MM.1S (cell line): ENCODE results near the gene AP5Z1.

Experiments
- DNase-seq: peaks from one replicate; pipeline ENCODE4 v3.0.0-alpha.2; 2015
- H2AFZ ChIP-seq: fragments of 300-600 bp; sonication (generic); 2 replicates; pipeline ENCODE4 v1.6.0; 2016; ENCODE audit warnings: antibody characterized with exemption, low read length
- H3F3A ChIP-seq: fragments of 300-600 bp; sonication (generic); 2 replicates; pipeline ENCODE4 v1.6.1; 2016; ENCODE audit warnings: mild to moderate bottlenecking, antibody characterized with exemption, low read length, moderate library complexity, mixed read lengths; ENCODE audit not compliant: insufficient read depth
- H3K27ac ChIP-seq: fragments of 300-600 bp; sonication (generic); 2 replicates; pipeline ENCODE4 v1.5.1; 2016; ENCODE audit warnings: mild to moderate bottlenecking, low read length
- H3K27me3 ChIP-seq: fragments of 300-600 bp; sonication (generic); replicated peaks from 2 replicates; pipeline ENCODE4 v1.6.0; 2016; ENCODE audit warnings: low read length; ENCODE audit not compliant: insufficient read depth
- H3K36me3 ChIP-seq: fragments of 300-600 bp; sonication (generic); replicated peaks from 2 replicates; pipeline ENCODE4 v1.6.1; 2016; ENCODE audit warnings: mild to moderate bottlenecking, low read length, mixed read lengths; ENCODE audit not compliant: insufficient read depth
- H3K4me1 ChIP-seq: fragments of 300-600 bp; sonication (generic); 2 replicates; pipeline ENCODE4 v1.6.1; 2016; ENCODE audit warnings: low read length, mixed read lengths
- H3K4me2 ChIP-seq: fragments of 300-600 bp; sonication (generic); 2 replicates; pipeline ENCODE4 v1.6.0; 2016; ENCODE audit warnings: low read depth, low read length
- H3K4me3 ChIP-seq: fragments of 300-600 bp; sonication (generic); 2 replicates; pipeline ENCODE4 v1.5.1; 2016; ENCODE audit warnings: low read length, mixed read lengths
- H3K79me2 ChIP-seq: fragments of 300-600 bp; sonication (generic); 2 replicates; pipeline ENCODE4 v1.6.1; 2016; ENCODE audit warnings: mixed run types, low read length, mixed read lengths
- H3K9ac ChIP-seq: fragments of 300-600 bp; sonication (generic); 2 replicates; pipeline ENCODE4 v1.6.1; 2016; ENCODE audit warnings: low read length, mixed read lengths
- H3K9me2 ChIP-seq: fragments of 300-600 bp; sonication (generic); replicated peaks from 2 replicates; pipeline ENCODE4 v1.6.1; 2016; ENCODE audit warnings: mild to moderate bottlenecking, low read length, mixed read lengths; ENCODE audit not compliant: insufficient read depth
- H3K9me3 ChIP-seq: fragments of 300-600 bp; sonication (generic); replicated peaks from 2 replicates; pipeline ENCODE4 v1.6.1; 2016; ENCODE audit warnings: mild to moderate bottlenecking, low read length, mixed read lengths; ENCODE audit not compliant: insufficient read depth
- H4K20me1 ChIP-seq: fragments of 300-600 bp; sonication (generic); 2 replicates; pipeline ENCODE4 v1.6.1; 2016; ENCODE audit warnings: mild to moderate bottlenecking, low read length, moderate library complexity, mixed read lengths; ENCODE audit not compliant: insufficient read depth
- CTCF ChIP-seq: fragments of 300-600 bp; sonication (generic); IDR thresholded peaks from 2 replicates; pipeline ENCODE4 v1.5.1; 2016; ENCODE audit warnings: antibody characterized with exemption, low read length, mixed read lengths
- EZH2 ChIP-seq: fragments of 300-600 bp; sonication (generic); optimal IDR thresholded peaks from 2 replicates; pipeline ENCODE3; 2017; ENCODE audit warnings: low read depth, mild to moderate bottlenecking, antibody characterized with exemption, low read length, mixed read lengths
- EZH2phosphoT487 ChIP-seq: fragments of 300-600 bp; sonication (generic); IDR thresholded peaks from 2 replicates; pipeline ENCODE4 v1.6.1; 2018; ENCODE audit warnings: antibody characterized with exemption, low read length

Gene AP5Z1

GRCh38 chr7:4838626-4839334 is 63.4 kb downstream of the AP5Z1 start:
- H3K4me1 ChIP-seq: no peaks in the 10 kb centered on the region
- no peak overlapping the region for H3K9ac ChIP-seq
- no peaks in the 10 kb centered on the region for H4K20me1 ChIP-seq
- H3K79me2 ChIP-seq: no peaks in the 10 kb centered on the region
- no peak overlapping the region for H2AFZ ChIP-seq
- H3F3A ChIP-seq: no peaks in the 10 kb centered on the region
- H3K36me3 ChIP-seq: no peaks in the 10 kb centered on the region
- peaks cover 61% of the 10 kb centered on the region for H3K27me3 ChIP-seq
- no peaks in the 10 kb centered on the region for H3K9me3 ChIP-seq
- no peaks in the 10 kb centered on the region for H3K9me2 ChIP-seq
- no peak overlapping the region for H3K4me3 ChIP-seq
- H3K4me2 ChIP-seq: no peak overlapping the region
- no peak for TF ChIP-seq EZH2phosphoT487
- TF ChIP-seq EZH2: no peak
- no peak for TF ChIP-seq CTCF
- no peak for DNase-seq
- no peak overlapping the region for H3K27ac ChIP-seq

- Histone ChIP-seq H3K27ac (no peak overlapping the region), H2AFZ (no peak overlapping the region), H3K79me2 (no peaks in the 10 kb centered on the region), H3K4me3 (no peak overlapping the region), H4K20me1 (no peaks in the 10 kb centered on the region), H3K36me3 (no peaks in the 10 kb centered on the region), H3K27me3 (peaks cover 68% of the 10 kb centered on the region), H3K4me1 (no peaks in the 10 kb centered on the region), H3K4me2 (no peak overlapping the region), H3K9me2 (no peaks in the 10 kb centered on the region), H3K9ac (no peak overlapping the region), H3F3A (no peaks in the 10 kb centered on the region), H3K9me3 (no peaks in the 10 kb centered on the region)
- no peak for DNase-seq
- TF ChIP-seq EZH2 (no peak), CTCF (no peak)
Measured at GRCh38 chr7:4840079-4840501, 64.7 kb downstream of the AP5Z1 start.
